GM21515 (cell line): ENCODE data around the gene FAM171A1.
A peak's percentile ranks its signal among the peaks of the same experiment; 100 is the strongest.

Experiments used
- ATAC-seq: cut with Tn5 transposase; IDR thresholded peaks from one replicate; pipeline ENCODE4 v1.9.1; 2021; ENCODE audit not compliant: unreplicated experiment

Gene FAM171A1

DNA sequence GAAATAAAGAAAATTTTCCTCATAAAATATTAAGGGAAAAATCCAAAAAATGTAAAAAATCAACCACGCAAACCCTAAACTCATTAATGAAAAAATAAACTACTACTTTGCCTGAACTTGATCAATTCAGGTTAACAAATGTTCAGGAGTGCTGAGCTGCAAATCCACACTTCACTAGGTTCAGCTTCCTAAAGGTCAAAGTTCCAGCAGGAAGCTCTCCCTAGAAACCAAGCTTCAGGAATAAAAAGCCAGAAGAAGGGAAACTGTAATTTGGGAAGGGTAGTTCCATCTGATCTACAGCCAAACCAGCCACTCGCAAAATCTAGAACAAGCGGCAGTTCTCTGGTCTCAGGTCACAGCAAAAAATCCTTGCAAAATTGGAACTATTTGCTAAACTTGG lies 194.8 kb downstream of the FAM171A1 start:
- no peak for ATAC-seq

DNA sequence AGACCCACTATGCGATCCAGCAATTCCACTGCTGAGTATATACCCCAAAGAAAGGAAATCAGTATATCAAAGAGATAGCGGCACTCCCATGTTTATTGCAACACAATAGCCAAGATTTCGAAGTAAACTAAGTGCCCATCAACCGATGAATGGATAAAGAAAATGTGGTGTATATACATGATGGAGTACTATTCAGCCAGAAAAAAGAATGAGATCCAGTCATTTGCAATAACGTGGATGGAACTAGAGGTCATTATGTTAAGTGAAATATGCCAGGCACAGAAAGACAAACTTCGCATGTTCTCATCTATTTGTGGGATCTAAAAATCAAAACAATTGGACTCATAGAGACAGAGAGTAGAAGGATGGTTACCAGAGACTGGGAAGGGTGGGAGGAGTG lies 195.5 kb downstream of the FAM171A1 start:
- ATAC-seq, result no peak

DNA sequence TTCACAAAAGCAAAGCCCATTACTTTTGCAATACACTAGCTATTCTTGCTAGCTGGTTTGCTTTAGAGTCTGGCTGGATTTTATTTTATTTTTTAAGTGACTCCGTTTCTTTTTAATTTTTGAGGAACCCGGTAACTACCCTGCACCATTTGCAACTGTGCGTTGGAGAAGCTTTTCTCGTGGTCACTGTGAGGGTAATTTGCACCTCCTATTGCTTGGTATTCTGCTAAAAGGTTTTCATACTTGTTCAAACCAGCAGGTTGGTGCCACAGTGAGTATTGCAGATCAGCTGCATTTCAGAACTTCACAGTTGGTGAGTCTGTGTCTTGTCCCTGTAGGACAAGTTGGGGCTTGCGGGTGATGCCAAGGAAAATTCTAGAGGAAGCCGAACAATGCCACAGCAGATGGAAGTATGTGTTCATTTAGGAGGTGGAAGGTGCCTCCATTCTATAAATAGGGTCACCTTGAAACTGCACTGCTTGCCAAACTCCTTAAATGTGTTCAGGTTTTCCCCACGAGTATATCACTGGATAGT lies 198.7 kb downstream of the FAM171A1 start:
- ATAC-seq, result no peak

DNA sequence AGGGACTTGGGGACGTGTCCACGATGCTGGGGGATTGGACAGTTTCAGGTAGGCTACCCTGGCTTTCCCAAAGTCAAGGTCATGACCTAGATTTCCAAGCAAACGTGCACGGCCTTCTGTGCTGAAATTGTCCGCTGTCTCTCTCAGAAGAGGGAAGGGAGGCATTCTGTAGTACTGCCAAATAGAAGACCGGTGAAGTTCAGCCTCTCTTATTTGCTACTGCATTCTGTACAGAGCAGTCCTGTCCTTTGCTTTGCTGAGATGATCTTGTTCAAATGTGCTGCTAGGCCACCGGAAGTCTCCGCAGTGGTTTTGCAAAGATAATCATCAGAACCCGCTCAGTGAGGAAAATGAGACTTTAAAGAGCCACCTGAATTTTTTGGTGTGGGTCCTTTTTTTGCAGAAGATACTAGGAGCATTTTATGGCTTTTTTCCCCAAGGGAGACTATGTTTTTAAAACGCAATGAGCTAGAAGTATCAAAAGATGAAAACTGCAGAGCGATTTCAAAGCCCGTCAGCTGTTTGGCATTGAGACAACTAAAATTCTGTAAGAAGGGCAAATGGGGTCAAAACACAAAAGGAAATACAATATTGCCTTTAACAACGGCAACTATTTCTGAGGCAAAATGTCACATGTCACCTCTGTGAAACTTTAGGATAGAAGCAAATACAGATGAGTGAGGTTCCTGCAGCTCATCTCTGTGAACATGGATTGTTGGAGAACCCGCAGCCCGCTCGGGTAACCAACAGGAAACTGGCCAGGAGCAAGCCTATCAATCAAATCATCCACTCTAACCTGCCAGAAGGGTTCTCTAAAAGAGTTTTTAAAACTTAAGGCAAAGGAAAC lies 201.3 kb downstream of the FAM171A1 start:
- ATAC-seq, result no peak

DNA sequence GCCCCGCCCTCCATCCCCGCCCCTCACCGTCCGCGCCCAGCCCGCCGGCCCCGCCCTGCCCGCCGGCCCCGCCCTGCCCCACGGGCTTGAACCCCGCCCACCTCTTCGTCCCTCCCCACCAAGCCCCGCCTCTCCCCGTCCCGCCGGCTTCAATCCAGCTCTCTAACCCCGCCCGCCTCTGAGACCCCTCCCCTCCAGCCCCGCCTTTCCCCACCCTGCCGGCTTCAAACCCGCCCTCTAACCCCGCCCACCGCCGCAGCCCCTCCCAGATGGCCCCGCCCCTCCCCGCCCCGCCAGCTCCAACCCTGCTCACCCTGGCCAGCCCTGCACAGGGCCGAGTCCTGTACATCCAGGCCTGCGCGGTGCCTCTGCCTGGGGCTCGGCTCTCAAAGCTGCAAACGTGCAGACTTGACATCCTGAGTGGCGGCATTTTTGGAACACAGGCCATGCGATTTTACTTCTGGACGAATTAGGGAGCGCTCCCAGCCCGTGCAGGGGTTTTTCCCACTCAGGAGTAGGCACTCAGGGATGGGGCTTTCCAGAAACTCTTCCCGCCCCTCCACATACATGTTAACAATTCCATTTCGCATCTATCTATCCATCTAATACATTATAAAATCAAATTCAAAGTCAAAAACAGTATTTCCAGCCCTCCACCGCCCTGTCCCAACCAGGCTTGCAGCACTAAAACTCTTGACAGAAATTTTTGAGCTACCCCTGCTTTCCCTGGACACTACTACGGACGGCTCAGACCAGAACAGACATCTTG lies 202.1 kb downstream of the FAM171A1 start:
- peak; percentile 40 for ATAC-seq

DNA sequence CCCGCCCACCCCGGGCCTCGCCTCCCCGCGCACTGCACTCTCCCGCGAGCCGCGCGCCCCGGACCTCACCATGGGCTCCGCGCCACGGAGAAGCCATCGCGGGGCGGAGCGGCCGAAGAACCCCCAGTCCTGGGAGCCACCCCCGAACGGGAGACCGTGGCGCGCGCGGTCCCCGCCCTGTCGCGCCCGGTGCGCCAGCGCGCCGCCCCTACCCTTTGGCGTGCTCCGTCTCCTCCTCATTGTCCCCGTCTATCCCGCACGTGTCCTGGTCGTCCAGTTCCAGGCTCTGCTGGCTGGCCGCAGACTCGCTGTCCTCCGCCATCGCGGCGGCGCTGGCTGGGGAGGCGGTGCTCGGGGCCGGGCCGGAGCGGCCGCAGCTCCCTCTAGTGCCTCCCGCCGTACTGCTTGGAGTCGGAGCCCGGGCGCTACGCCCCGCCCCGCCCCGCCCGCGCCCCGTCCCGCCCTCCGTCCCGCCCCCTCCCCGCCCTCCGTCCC lies 202.8 kb downstream of the FAM171A1 start, which contains the start of gene NMT2:
TSS of gene NMT2 (minus strand) at position 403 of the 495 bp plus-strand sequence. CDS start at position 322, 81 bp downstream.
- ATAC-seq, result peak; percentile 90

DNA sequence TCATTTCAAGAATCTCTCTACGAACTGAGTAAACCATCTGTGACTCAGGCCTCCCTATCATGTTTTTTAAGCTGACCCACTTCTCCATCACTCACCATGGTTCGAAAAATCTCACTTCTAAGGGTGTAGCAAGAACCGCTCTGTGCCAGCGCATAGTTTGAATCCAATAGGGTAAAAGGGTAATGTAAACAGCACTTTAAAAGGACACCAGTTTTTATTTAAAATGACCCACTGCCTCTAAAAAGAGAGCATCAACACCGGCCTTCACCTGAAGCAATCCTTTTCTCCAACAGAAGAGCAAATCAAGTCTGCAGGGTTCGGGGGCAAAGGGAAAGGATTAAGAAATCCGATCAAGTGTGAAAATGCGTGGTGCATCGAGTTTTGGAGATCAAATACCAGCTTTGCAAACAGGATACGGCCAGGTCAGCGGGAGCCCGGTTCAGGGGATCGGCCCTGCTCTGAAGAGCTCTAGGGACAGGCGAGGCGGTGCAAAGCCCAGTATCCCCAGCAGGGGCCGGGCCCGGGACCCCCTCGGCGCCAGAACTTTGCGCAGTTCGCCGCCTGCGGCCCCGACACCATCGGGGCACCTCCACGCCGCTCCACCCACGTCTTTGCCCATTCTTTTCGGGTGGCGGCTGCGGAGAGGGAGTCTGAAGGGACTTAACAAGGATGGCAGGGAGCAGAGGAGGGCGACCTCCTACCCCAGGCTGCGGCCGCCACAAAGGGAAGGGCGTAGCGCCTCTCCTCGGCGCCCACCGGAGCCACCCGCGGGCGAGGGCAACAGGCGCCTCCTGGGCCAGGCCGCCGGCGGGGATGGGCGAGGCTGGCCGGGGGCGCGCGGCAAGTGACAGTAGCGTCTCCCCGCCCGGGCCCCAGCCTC lies 203.4 kb downstream of the FAM171A1 start:
- ATAC-seq, result peak; percentile 40

DNA sequence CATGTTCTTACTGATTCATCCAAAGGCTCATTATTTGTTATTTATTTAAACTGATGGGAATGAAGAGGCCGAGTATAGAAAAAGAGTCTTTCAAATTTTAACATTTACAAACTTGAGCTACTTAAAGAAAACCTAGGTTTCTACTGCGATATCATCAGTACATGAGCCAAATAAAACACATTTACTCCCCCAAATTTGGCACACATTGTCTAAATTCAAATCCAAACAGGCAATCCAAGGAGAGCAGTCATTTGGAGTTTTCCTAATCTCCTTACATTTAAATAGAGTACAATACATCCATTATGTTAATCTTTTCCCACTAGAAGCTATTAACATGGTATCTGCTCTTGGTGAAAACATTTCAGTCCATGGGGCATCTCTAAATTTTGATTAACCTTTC lies 204.8 kb downstream of the FAM171A1 start:
- no peak for ATAC-seq

DNA sequence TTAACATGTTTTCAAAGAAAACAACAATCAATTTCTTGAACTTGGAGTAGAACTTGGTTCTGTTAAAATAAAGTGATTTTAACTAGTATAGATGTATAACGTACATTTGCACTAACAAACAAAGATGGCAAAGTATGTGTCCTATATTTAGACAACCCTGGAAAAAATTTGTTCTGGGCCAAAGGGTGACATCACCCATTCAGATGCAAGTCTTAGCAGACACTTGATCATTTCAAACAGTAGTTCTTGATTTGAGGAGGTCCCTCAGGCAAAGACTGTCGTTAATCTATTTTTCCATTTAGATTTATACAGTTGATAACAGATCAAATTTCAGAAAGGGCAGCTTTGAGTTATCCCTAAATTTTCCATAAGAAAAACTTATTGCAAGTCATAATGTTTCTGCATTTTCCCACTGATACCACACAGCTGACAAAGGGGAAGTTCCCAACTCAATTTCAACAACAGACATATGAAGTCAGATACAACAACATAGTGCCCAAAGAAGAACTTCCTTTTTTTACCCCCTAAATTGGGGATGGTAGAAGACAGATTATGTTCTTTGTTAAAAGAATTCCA lies 207.7 kb downstream of the FAM171A1 start:
- ATAC-seq, result no peak
